EH (cell line): Measurements from ENCODE around the gene ARMC8.
A peak's percentile ranks its signal among the peaks of the same experiment; 100 is the strongest.

Experiments used
- DNase-seq: peaks from one replicate; pipeline ENCODE4 v3.0.0-alpha.2; 2015; ENCODE audit warnings: low read depth

ARMC8 gene

GRCh38 chr3:138249636-138250035 lies 62.5 kb downstream of the ARMC8 start:
- peak; percentile 52 for DNase-seq

GRCh38 chr3:138253609-138254008 lies 66.5 kb downstream of the ARMC8 start:
- no peak for DNase-seq

GRCh38 chr3:138254216-138254615 lies 67.1 kb downstream of the ARMC8 start:
- no peak for DNase-seq

GRCh38 chr3:138256022-138256421 lies 68.9 kb downstream of the ARMC8 start:
- DNase-seq: peak; percentile 8

- no peak for DNase-seq
These were observed 70.9 kb downstream of the ARMC8 start for GRCh38 chr3:138257986-138258385.

- no peak for DNase-seq
These were observed 72.0 kb downstream of the ARMC8 start for GRCh38 chr3:138259126-138259525.

- no peak for DNase-seq
These were observed 73.5 kb downstream of the ARMC8 start for GRCh38 chr3:138260611-138261010.

- no peak for DNase-seq
These were observed 76.0 kb downstream of the ARMC8 start for GRCh38 chr3:138263104-138263503.

GRCh38 chr3:138265745-138266144 lies 78.6 kb downstream of the ARMC8 start:
- no peak for DNase-seq

GRCh38 chr3:138267083-138267482 lies 80.0 kb downstream of the ARMC8 start:
- no peak for DNase-seq

- DNase-seq: no peak
These were observed 83.1 kb downstream of the ARMC8 start for GRCh38 chr3:138270245-138270644.

- DNase-seq: no peak
These were observed 84.2 kb downstream of the ARMC8 start for GRCh38 chr3:138271189-138271794.

- DNase-seq: no peak
These were observed 94.5 kb downstream of the ARMC8 start for GRCh38 chr3:138281561-138281960.

GRCh38 chr3:138282836-138283235 lies 95.7 kb downstream of the ARMC8 start:
- no peak for DNase-seq

- no peak for DNase-seq
These were observed 97.0 kb downstream of the ARMC8 start for GRCh38 chr3:138284079-138284478.

GRCh38 chr3:138284957-138285477 lies 97.9 kb downstream of the ARMC8 start:
- DNase-seq: no peak

GRCh38 chr3:138289260-138289659 lies 102.2 kb downstream of the ARMC8 start:
- no peak for DNase-seq

- no peak for DNase-seq
These were observed 102.6 kb downstream of the ARMC8 start for GRCh38 chr3:138289701-138290100.

GRCh38 chr3:138296639-138297038 lies 109.5 kb downstream of the ARMC8 start:
- DNase-seq: no peak

GRCh38 chr3:138297059-138297607 lies 110.0 kb downstream of the ARMC8 start:
- no peak for DNase-seq

GRCh38 chr3:138297876-138298275 lies 110.8 kb downstream of the ARMC8 start:
- no peak for DNase-seq

- no peak for DNase-seq
These were observed 113.5 kb downstream of the ARMC8 start for GRCh38 chr3:138300647-138301046.

- DNase-seq: no peak
These were observed 116.4 kb downstream of the ARMC8 start for GRCh38 chr3:138303474-138303873.

- DNase-seq: no peak
These were observed 120.8 kb downstream of the ARMC8 start for GRCh38 chr3:138307899-138308298.
